GM12878 (cell line): ENCODE results near the gene UBALD2. TPM values are rescaled to one million over a fixed set of nuclear protein-coding genes. Genes with fewer than 3 reads are reported as not detected.

Experiments
- ATAC-seq: fragments of 200-7000 bp; cut with Tn5 transposase; 3 replicates; pipeline ENCODE4 v1.9.1; 2020; ENCODE audit warnings: mild to moderate bottlenecking, moderate library complexity
- BruUV-seq: library from RNA; stranded (reverse); fragments of 400-500 nt; replicated peaks from 2 replicates; lab custom pipeline; 2021; lab: Mats Ljungman, UMichigan
- CTCF ChIA-PET: fragments of 300-600 bp; sonication (Branson Sonifier 250); formaldehyde crosslinking; extraction: SDS; loops from one replicate; lab custom pipeline; 2021; ENCODE audit warnings: inconsistent platforms; lab: Yijun Ruan, JAX
- POLR2A ChIA-PET: fragments of 350-600 bp; formaldehyde crosslinking; extraction: SDS; loops from one replicate; lab custom pipeline; 2021; ENCODE audit warnings: inconsistent platforms; lab: Charles Lee
- RAD21 ChIA-PET: fragments of 300-600 bp; sonication (Branson Sonifier 250); formaldehyde crosslinking; loops from one replicate; lab custom pipeline; 2023; ENCODE audit warnings: antibody characterized with exemption; ENCODE audit not compliant: unreplicated experiment; lab: Charles Lee
- SMC1A ChIA-PET: fragments of 300-600 bp; sonication (Branson Sonifier 250); formaldehyde crosslinking; loops from one replicate; lab custom pipeline; 2023; ENCODE audit not compliant: unreplicated experiment, uncharacterized antibody; lab: Charles Lee
- DNase-seq: peaks from one replicate; pipeline ENCODE4 v3.0.0-alpha.2; 2011; ENCODE audit warnings: low read depth, low spot score
- FAIRE-seq: peaks from 3 replicates; lab custom pipeline; 2011; peaks lifted over from hg19 to GRCh38; lab: Jason Lieb, UNC
- H2AFZ ChIP-seq: 2 replicates; pipeline ENCODE4 v1.6.0; 2011; ENCODE audit warnings: low read depth, low read length, control low read depth; ENCODE audit not compliant: control insufficient read depth
- H3K27ac ChIP-seq: 2 replicates; pipeline ENCODE4 v1.5.1; 2011; ENCODE audit warnings: control low read depth; ENCODE audit not compliant: control insufficient read depth, insufficient read depth
- H3K27me3 ChIP-seq, 2 experiments: replicated peaks in 1 of 2; 2 replicates each; pipeline versions ENCODE4 v1.6.0 to v1.6.1; 2011; ENCODE audit warnings: low read length in 1 of 2; ENCODE audit not compliant: control insufficient read depth in 2 of 2, insufficient read depth in 2 of 2
- H3K36me3 ChIP-seq, 2 experiments: 2 replicates each; pipeline ENCODE4 v1.5.1; 2011; ENCODE audit warnings: low read length in 1 of 2; ENCODE audit not compliant: control insufficient read depth in 2 of 2, insufficient read depth in 2 of 2
- H3K4me1 ChIP-seq: 2 replicates; pipeline ENCODE4 v1.6.1; 2011; ENCODE audit warnings: mild to moderate bottlenecking, low read length, moderate library complexity, mixed read lengths; ENCODE audit not compliant: control insufficient read depth, insufficient read depth
- H3K4me2 ChIP-seq: 2 replicates; pipeline ENCODE4 v1.6.0; 2011; ENCODE audit warnings: control low read depth; ENCODE audit not compliant: control insufficient read depth, insufficient read depth
- H3K4me3 ChIP-seq: fragments of 200-600 bp; sonication (generic); 2 replicates; pipeline ENCODE4 v1.5.1; 2016
- H3K79me2 ChIP-seq: 2 replicates; pipeline ENCODE4 v1.6.0; 2011; ENCODE audit warnings: low read length; ENCODE audit not compliant: control insufficient read depth, insufficient read depth
- H3K9ac ChIP-seq: 2 replicates; pipeline ENCODE4 v1.8.0; 2011; ENCODE audit warnings: low read length, control low read depth, mixed read lengths; ENCODE audit not compliant: control insufficient read depth, insufficient read depth
- H3K9me3 ChIP-seq: replicated peaks from 3 replicates; pipeline ENCODE4 v1.5.1; 2011; ENCODE audit warnings: mild to moderate bottlenecking, low read length; ENCODE audit not compliant: control insufficient read depth, insufficient read depth
- H4K20me1 ChIP-seq: 2 replicates; pipeline ENCODE4 v1.6.0; 2011; ENCODE audit not compliant: control insufficient read depth, insufficient read depth
- BRCA1 ChIP-seq: IDR thresholded peaks from 2 replicates; pipeline ENCODE4 v1.6.1; 2011; ENCODE audit warnings: low read depth, low read length, improper control_type of control experiment
- CBX3 ChIP-seq: fragments of 200-600 bp; sonication (generic); IDR thresholded peaks from 2 replicates; pipeline ENCODE4 v1.6.1; 2016; ENCODE audit warnings: low read depth, borderline replicate concordance
- CHD1 ChIP-seq: IDR thresholded peaks from 2 replicates; pipeline ENCODE4 v1.6.1; 2012; ENCODE audit warnings: low read depth, low read length, improper control_type of control experiment
- FOS ChIP-seq: IDR thresholded peaks from 3 replicates; pipeline ENCODE4 v1.6.1; 2011; ENCODE audit warnings: borderline replicate concordance; ENCODE audit not compliant: insufficient read length; ENCODE audit errors: extremely low read depth
- GATAD2B ChIP-seq: fragments of 450-650 bp; conservative IDR thresholded peaks from 2 replicates; pipeline ENCODE4 v1.6.1; 2017; ENCODE audit warnings: low read depth, mild to moderate bottlenecking, moderate library complexity
- HDGF ChIP-seq: fragments of 450-650 bp; IDR thresholded peaks from 2 replicates; pipeline ENCODE4 v1.6.1; 2016; ENCODE audit warnings: antibody characterized with exemption
- POLR2AphosphoS2 ChIP-seq: IDR thresholded peaks from 2 replicates; pipeline ENCODE4 v1.6.1; 2011; ENCODE audit warnings: low read depth, mild to moderate bottlenecking, low read length, improper control_type of control experiment, moderate library complexity
- SIN3A ChIP-seq: IDR thresholded peaks from 2 replicates; pipeline ENCODE4 v1.6.1; 2012; ENCODE audit warnings: low read depth, low read length, improper control_type of control experiment
- SMAD5 ChIP-seq: IDR thresholded peaks from 2 replicates; pipeline ENCODE4 v1.6.1; 2016; ENCODE audit warnings: antibody characterized with exemption, low read depth
- TAF1 ChIP-seq: IDR thresholded peaks from 2 replicates; pipeline ENCODE4 v1.6.1; 2011; ENCODE audit warnings: mild to moderate bottlenecking, low read depth, low read length, borderline replicate concordance
- TARDBP ChIP-seq: IDR thresholded peaks from 2 replicates; pipeline ENCODE4 v1.6.1; 2016; ENCODE audit warnings: borderline replicate concordance
- USF1 ChIP-seq: IDR thresholded peaks from 2 replicates; pipeline ENCODE4 v1.6.1; 2011; ENCODE audit warnings: borderline replicate concordance, low read depth, mild to moderate bottlenecking, moderate library complexity, mixed read lengths, low read length; ENCODE audit not compliant: insufficient read depth; ENCODE audit errors: extremely low read length
- ZNF384 ChIP-seq: IDR thresholded peaks from 2 replicates; pipeline ENCODE4 v1.6.1; 2012; ENCODE audit warnings: low read depth, mild to moderate bottlenecking, low read length, improper control_type of control experiment, borderline replicate concordance
- ZNF592 ChIP-seq: fragments of 450-650 bp; IDR thresholded peaks from 2 replicates; pipeline ENCODE4 v1.6.1; 2017; ENCODE audit warnings: mild to moderate bottlenecking, moderate library complexity
- WGBS: methylation state at CpG from one replicate; pipeline ENCODE4 v1.1.6; 2016; ENCODE audit warnings: low lambda C conversion rate; ENCODE audit not compliant: insufficient replicate concordance, insufficient coverage; ENCODE audit errors: missing lambda C conversion rate; 5-methylcytosine and 5-hydroxymethylcytosine counted together
- in situ Hi-C: fragments of 300-500 bp; cut with MboI; formaldehyde crosslinking; loops from 9 replicates; pipeline ENCODE4 v1.14.3; 2018; ENCODE audit warnings: mixed read lengths
- intact Hi-C: fragments of 100-400 bp; cut with micrococcal nuclease; formaldehyde crosslinking; loops from one replicate; pipeline ENCODE4 v1.14.2; 2022; ENCODE audit not compliant: unreplicated experiment
- polyA plus RNA-seq, 11 experiments: library from polyadenylated mRNA; depleted of rRNA in 4 of 11; unstranded in 6 of 11; stranded (reverse) in 5 of 11; fragments of >200 nt; fragmentation: Nextera tagmentation in 4 of 11; fragmentation: Illumina TruSeq in 1 of 11; extraction: Ambion mirVana in 4 of 11; extraction: Trizol in 1 of 11; gene quantifications; 1 replicate in 1 of 11; 2 replicates in 10 of 11; pipeline versions ENCODE4 v1.2.1 to v1.2.3, GENCODE V29; 2011 to 2016; ENCODE audit warnings: inconsistent platforms in 2 of 11, missing spikeins in 2 of 11, low read depth in 1 of 11
- total RNA-seq, 4 experiments: library from RNA; depleted of rRNA in 3 of 4; stranded (reverse); fragments of >200 nt in 3 of 4; fragmentation: Illumina TruSeq in 1 of 4; extraction: Trizol in 1 of 4; gene quantifications; 2 replicates each; pipeline versions ENCODE4 v1.2.1 to v1.2.3, GENCODE V29; 2013 to 2021
- TF ChIP-seq, protein P1 (sequence below): fragments of 450-650 bp; IDR thresholded peaks from 2 replicates; pipeline ENCODE4 v1.6.1; 2017; ENCODE audit warnings: mild to moderate bottlenecking

UBALD2 gene
- total and polyA plus RNA-seq, 10 of the 15 experiments (the other 5 are each of a cell fraction or from before 2014, with no cell fraction given) = 2.8 to 165 (median 20.6) TPM

DNA sequence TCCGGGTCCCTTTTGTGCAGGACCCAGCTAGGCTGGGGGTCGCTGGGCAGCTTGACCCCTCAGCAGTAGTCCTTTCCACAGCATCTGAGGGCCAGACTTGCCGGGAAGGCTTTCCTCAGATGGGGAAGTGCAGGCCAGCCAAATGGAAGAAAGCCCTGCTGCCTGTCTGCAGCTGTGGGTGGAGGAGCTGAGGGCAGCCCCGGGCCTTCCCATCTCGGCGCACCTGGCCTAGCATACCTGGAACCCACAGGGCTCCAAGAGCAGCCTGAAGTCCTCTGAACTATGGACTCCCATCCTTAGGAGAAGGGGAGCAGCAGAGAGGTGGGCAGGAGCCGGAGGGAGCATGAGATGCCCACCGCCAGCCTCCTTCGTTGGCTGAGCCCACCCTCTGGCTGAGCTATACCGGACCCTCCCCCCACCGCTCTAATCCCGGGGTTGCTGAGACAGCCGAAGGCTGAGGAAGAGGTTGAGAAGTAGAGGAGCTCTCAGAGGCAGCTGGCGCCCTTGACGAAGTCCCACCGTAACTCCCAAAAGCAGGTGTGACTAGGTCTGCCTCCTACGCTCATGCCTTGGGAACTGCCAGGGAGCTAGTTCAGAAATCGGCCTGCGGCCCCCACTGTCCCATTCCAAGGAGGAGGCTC, 13.2 kb downstream of the UBALD2 start:
- ChIA-PET POLR2A (interaction anchor here (0.6 to 1.1 kb wide), 3 partner anchors 9 to 212 kb away, joined by 3 to 4 read pairs (median 3); no protein-coding TSS in a partner anchor), RAD21 (interaction anchor here (0.6 to 6.0 kb wide), 12 partner anchors 9 to 287 kb away, joined by 3 to 149 read pairs (median 16); no protein-coding TSS in a partner anchor), SMC1A (interaction anchor here (0.5 to 4.8 kb wide), 10 partner anchors 9 to 264 kb away, joined by 3 to 53 read pairs (median 14); partner anchors contain the start of gene UBALD2), CTCF (interaction anchor here (1.0 to 7.4 kb wide), 12 partner anchors 10 to 264 kb away, joined by 4 to 316 read pairs (median 16); partner anchors contain the start of gene EXOC7)
- no peak overlapping the region for H2AFZ ChIP-seq
- H3K9ac ChIP-seq = no peak overlapping the region
- no peaks in the 10 kb centered on the region for H3K9me3 ChIP-seq
- H3K4me3 ChIP-seq = no peak overlapping the region
- in situ Hi-C loops = no loop called here
- ATAC-seq (no peak), FAIRE-seq (no peak), DNase-seq (no peak)
- peaks cover 7% of the 10 kb centered on the region for H3K4me1 ChIP-seq
- intact Hi-C loops = no loop called here
- no peaks in the 10 kb centered on the region for H4K20me1 ChIP-seq
- no peaks in the 10 kb centered on the region for H3K79me2 ChIP-seq
- 73% methylated on average over 19 of the region's 19 CpGs for WGBS
- no peaks in the 10 kb centered on the region for H3K27me3 ChIP-seq
- TF ChIP-seq POLR2AphosphoS2 (no peak), FOS (no peak), TAF1 (no peak), HDGF (no peak), BRCA1 (no peak), ZNF384 (no peak), CHD1 (no peak), CBX3 (no peak), SIN3A (no peak), GATAD2B (no peak), USF1 (no peak), ZNF592 (no peak), TARDBP (no peak), SMAD5 (no peak)
- TF ChIP-seq, protein P1, sequence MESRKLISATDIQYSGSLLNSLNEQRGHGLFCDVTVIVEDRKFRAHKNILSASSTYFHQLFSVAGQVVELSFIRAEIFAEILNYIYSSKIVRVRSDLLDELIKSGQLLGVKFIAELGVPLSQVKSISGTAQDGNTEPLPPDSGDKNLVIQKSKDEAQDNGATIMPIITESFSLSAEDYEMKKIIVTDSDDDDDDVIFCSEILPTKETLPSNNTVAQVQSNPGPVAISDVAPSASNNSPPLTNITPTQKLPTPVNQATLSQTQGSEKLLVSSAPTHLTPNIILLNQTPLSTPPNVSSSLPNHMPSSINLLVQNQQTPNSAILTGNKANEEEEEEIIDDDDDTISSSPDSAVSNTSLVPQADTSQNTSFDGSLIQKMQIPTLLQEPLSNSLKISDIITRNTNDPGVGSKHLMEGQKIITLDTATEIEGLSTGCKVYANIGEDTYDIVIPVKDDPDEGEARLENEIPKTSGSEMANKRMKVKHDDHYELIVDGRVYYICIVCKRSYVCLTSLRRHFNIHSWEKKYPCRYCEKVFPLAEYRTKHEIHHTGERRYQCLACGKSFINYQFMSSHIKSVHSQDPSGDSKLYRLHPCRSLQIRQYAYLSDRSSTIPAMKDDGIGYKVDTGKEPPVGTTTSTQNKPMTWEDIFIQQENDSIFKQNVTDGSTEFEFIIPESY = no peak
- no peak overlapping the region for H3K27ac ChIP-seq
- no peak overlapping the region for H3K4me2 ChIP-seq
- no TSS peak for BruUV-seq
- no peaks in the 10 kb centered on the region for H3K36me3 ChIP-seq
